D721Med (cell line): ENCODE measurements around the gene BANF2.

Experiments used
- DNase-seq: peaks from one replicate; pipeline ENCODE4 v3.0.0; 2011; ENCODE audit warnings: low spot score; ENCODE audit not compliant: insufficient read length
- FAIRE-seq: peaks from 2 replicates; lab custom pipeline; 2011; peaks lifted over from hg19 to GRCh38; lab: Jason Lieb, UNC
- CTCF ChIP-seq: IDR thresholded peaks from 2 replicates; pipeline ENCODE4 v1.5.1; 2012; ENCODE audit warnings: mild to moderate bottlenecking, control low read depth; ENCODE audit not compliant: insufficient read depth; ENCODE audit errors: missing control alignments

Gene BANF2

GRCh38 chr20:17665756-17666155 is 34.0 kb upstream of the BANF2 start:
- FAIRE-seq = no peak
- TF ChIP-seq CTCF = no peak
- DNase-seq = no peak

GRCh38 chr20:17666481-17666880 is 33.3 kb upstream of the BANF2 start:
- DNase-seq (no peak), FAIRE-seq (no peak)
- no peak for TF ChIP-seq CTCF

GRCh38 chr20:17667445-17667844 is 32.3 kb upstream of the BANF2 start:
- no peak for FAIRE-seq
- no peak for TF ChIP-seq CTCF
- no peak for DNase-seq

DNA sequence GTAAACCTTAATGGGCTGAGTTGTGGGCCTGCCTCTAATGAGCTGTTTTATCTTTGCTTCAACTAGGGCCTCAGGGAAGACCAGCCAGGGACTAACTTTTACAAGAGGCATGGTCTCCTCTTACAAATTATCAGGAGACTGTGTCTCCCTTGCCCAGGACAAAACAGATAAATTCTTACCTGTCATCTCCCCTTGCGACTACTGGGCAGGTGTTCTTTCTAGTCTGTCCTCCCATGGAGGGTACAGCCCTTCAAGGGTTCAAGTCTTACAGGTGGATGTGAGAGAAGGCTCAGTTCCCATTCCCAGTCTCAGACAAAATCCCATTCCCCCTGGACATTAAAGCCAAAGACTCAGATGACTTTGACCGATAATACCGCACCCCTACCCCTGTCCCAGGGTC is 31.3 kb upstream of the BANF2 start:
- TF ChIP-seq CTCF = no peak
- FAIRE-seq = no peak
- DNase-seq = no peak

GRCh38 chr20:17669306-17669931 is 30.3 kb upstream of the BANF2 start:
- no peak for FAIRE-seq
- DNase-seq = no peak
- TF ChIP-seq CTCF = no peak

GRCh38 chr20:17671011-17671410 is 28.8 kb upstream of the BANF2 start:
- no peak for DNase-seq
- no peak for FAIRE-seq
- TF ChIP-seq CTCF = no peak

DNA sequence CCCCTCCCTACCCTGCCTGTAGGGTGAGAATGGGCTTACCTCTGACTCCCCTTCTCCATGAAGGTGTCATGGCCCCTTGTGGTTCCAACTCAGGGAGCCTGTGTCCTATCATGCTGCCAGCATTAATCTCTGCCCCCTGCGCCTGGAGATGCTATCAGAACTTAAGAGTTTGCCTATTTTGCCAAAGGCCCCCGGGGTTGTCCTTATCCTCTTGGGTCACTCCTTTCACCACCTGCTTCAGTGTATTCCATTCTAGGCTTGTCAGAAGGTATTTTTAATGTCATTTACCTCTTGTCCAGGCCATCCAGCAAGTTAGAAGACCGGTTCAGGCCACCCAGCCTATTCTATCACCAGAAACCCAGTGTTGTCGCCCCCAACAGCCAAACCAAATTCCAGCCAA is 28.2 kb upstream of the BANF2 start:
- no peak for DNase-seq
- FAIRE-seq = no peak
- TF ChIP-seq CTCF = no peak
